ENCODE measurements around the gene LRRN4. TPM values are rescaled to one million over a fixed set of nuclear protein-coding genes. Genes with fewer than 3 reads are reported as not detected.

LRRN4 gene
- total and polyA plus RNA-seq, 2 of the 8 experiments (the other 6 are each of a cell fraction or from before 2014, with no cell fraction given) = 0.21 to 0.89 TPM

DNA sequence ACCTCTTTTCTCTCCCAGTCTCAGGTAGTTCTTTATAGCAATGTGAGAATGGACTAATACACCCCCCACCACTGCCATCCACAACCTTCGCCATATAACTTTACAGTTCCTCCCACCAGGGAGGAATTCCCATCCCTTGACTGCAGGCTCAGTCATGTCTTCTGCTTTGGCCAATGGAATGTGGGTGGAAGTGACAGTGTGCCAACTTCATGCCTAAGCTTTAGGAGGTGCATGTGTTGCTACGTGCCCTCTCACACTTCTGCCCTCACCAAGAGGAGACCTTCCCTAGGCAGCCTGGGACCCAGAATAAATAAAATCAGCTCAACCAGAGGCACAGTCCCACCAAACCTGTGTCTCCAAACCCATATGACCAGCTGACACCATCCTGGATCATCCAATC is 33.0 kb upstream of the LRRN4 start:
- FAIRE-seq (no peak), DNase-seq (ENCODE audit: low read depth in 1 of 2, low spot score in 2 of 2) (no peak)
- H3K36me3 ChIP-seq (ENCODE audit: control insufficient read depth in 2 of 4, insufficient read depth in 4 of 4, low read length in 3 of 4) = peaks cover 5 to 24% (median 12%) of the 10 kb centered on the region in 4 experiments; a peak in 6 of 8 replicates
- H3K23ac ChIP-seq (ENCODE audit: insufficient read length) = no peak overlapping the region
- H2AFZ ChIP-seq (ENCODE audit: low read length) = no peak overlapping the region
- H3K4me3 ChIP-seq (ENCODE audit: extremely low read depth in 1 of 4, insufficient read depth in 2 of 4, low read depth in 3 of 4, low read length in 4 of 4) = no peak overlapping the region
- CTCF ChIA-PET (ENCODE audit: partially characterized antibody) = no interaction called here
- TF ChIP-seq MAFK (IDR thresholded peaks at IDR 0.05; ENCODE audit: low read depth, low read length) = no peak
- TF ChIP-seq RBBP5 (IDR thresholded peaks at IDR 0.05; ENCODE audit: borderline replicate concordance, low read depth, low read length) = no peak
- no peaks in the 10 kb centered on the region for H3K27me3 ChIP-seq (replicated peaks in 1 of 4; ENCODE audit: control insufficient read depth in 3 of 4, extremely low read depth in 1 of 4, insufficient read depth in 3 of 4, low read length in 3 of 4)
- no peaks in the 10 kb centered on the region for H3K9me3 ChIP-seq (ENCODE audit: insufficient read depth in 2 of 2, low read depth in 1 of 2, low read length in 1 of 2)
- WGBS, 2 experiments (ENCODE audit: extremely low coverage in 1 of 2, insufficient coverage in 1 of 2, insufficient read length in 1 of 2, insufficient replicate concordance in 2 of 2, low coverage in 1 of 2, low lambda C conversion rate in 2 of 2, missing lambda C conversion rate in 1 of 2) = 68% methylated on average over 2 of the region's 2 CpGs; no CpG with 5 or more reads in 1 of the 2 experiments
- H3K79me1 ChIP-seq (ENCODE audit: low read depth, low read length) = no peaks in the 10 kb centered on the region
- H2BK12ac ChIP-seq (ENCODE audit: low read depth, low read length) = no peak overlapping the region
- no peak overlapping the region for H2BK15ac ChIP-seq (ENCODE audit: low read length)
- H4K8ac ChIP-seq (ENCODE audit: extremely low read depth, insufficient read depth, low read length) = no peak overlapping the region
- no peak overlapping the region for H3K18ac ChIP-seq (ENCODE audit: extremely low read depth, low read length)
- H3K23me2 ChIP-seq (ENCODE audit: low read depth, low read length) = no peaks in the 10 kb centered on the region
- no peak overlapping the region for H3K9ac ChIP-seq (replicated peaks in 1 of 4; ENCODE audit: extremely low read depth in 1 of 4, low read depth in 3 of 4, low read length in 3 of 4)
- H2AK5ac ChIP-seq (ENCODE audit: low read depth, low read length) = no peak overlapping the region
- no peak overlapping the region for H3K56ac ChIP-seq (replicated peaks; ENCODE audit: insufficient read length, low read depth, low read length)
- no peak overlapping the region for H2BK5ac ChIP-seq (ENCODE audit: low read depth, low read length)
- H3K4ac ChIP-seq (replicated peaks; ENCODE audit: insufficient read length, low read depth, low read length) = no peak overlapping the region
- H4K20me1 ChIP-seq (replicated peaks in 1 of 2; ENCODE audit: control insufficient read depth in 1 of 2, insufficient read depth in 2 of 2, low read length in 2 of 2) = no peaks in the 10 kb centered on the region
- POLR2A ChIA-PET (ENCODE audit: partially characterized antibody) = no interaction called here
- 0 out of 4 replicates have a peak, but pooled peaks cover 0 to 3% of the 10 kb centered on the region in 2 experiments for H3K79me2 ChIP-seq (ENCODE audit: control insufficient read depth in 1 of 2, insufficient read depth in 2 of 2, low read length in 2 of 2)
- H4K5ac ChIP-seq (ENCODE audit: insufficient read length, low read depth, low read length) = no peak overlapping the region
- H2BK120ac ChIP-seq (replicated peaks; ENCODE audit: low read depth, low read length) = no peak overlapping the region
- H3K4me2 ChIP-seq (ENCODE audit: insufficient read depth in 1 of 2, low read depth in 2 of 2, low read length in 2 of 2) = no peak overlapping the region
- H3K4me1 ChIP-seq (replicated peaks in 1 of 4; ENCODE audit: control insufficient read depth in 3 of 4, insufficient read depth in 4 of 4, low read length in 3 of 4) = no peaks in the 10 kb centered on the region
- no peak overlapping the region for H3K14ac ChIP-seq (ENCODE audit: insufficient read length)
- H4K91ac ChIP-seq (replicated peaks; ENCODE audit: insufficient read length, low read length) = no peak overlapping the region
- no peak overlapping the region for H3K27ac ChIP-seq (ENCODE audit: low read depth, low read length)
- H2BK20ac ChIP-seq (ENCODE audit: low read length) = no peak overlapping the region

Data from H1 (cell line).